ENCODE results near the gene PRIM2.
A peak's percentile ranks its signal among the peaks of the same experiment; 100 is the strongest.
"Not testable (repeated sequence)": the region's sequence is repeated elsewhere in the genome, so short reads cannot be mapped to it uniquely, and the experiment has no call there.

The PRIM2 gene

DNA sequence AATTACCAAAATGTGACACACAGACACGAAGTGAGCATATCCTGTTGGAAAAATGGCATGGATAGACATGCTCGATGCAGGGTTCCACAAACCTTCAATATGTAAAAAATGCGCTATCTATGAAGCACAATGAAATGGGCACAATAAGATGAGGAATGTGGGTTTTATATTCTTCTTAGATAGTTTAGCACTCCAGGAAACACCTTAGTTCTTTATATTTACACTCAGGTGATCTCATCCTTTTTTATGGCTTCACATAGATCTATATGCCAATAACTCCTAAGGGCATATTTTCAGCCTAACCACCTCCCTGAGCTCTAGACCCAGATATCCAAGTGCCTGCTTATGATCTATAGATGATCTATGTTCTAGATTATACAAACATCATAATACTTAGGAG is 244.8 kb downstream of the PRIM2 start:
- H3K36me3 ChIP-seq (ENCODE audit: control insufficient read depth, insufficient read depth, low read length, severe bottlenecking); H3K4me1 ChIP-seq (ENCODE audit: control insufficient read depth, insufficient read depth, low read length): not testable (repeated sequence)

DNA sequence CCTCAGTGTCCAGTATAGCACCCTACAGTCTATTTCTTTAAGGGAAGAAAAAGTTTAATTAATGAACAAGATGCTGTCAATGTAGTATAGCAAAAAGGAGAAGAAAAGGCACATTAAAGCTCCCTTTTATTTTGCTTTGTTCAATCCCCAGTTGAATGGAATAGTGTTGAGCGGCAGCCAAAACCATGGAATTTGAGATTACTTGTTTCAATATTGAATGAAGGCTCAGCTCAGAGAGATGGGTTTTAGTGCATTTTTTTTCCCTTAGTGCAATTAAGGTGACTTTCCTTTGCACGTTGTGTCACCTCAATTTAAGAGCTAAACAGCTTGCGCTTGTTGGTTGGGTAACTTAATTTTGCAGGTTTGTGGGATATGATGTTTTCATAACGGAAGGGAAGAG is 254.7 kb downstream of the PRIM2 start:
- H3K4me1 ChIP-seq (ENCODE audit: control insufficient read depth, insufficient read depth, low read length); H3K36me3 ChIP-seq (ENCODE audit: control insufficient read depth, insufficient read depth, low read length, severe bottlenecking); H3K4me3 ChIP-seq (ENCODE audit: low read length); H3K9me3 ChIP-seq (ENCODE audit: control insufficient read depth, low read length); H3K27me3 ChIP-seq (replicated peaks; ENCODE audit: control insufficient read depth, insufficient read depth, low read length); DNase-seq (ENCODE audit: low read depth); H3K9ac ChIP-seq (ENCODE audit: low read length): not testable (repeated sequence)

More for the DNA sequence above, 244.8 kb downstream of the PRIM2 start:
- not testable (repeated sequence) for H3K4me3 ChIP-seq (ENCODE audit: low read length); H3K9ac ChIP-seq (ENCODE audit: low read length); H3K27me3 ChIP-seq (replicated peaks; ENCODE audit: control insufficient read depth, insufficient read depth, low read length); DNase-seq (ENCODE audit: low read depth); H3K9me3 ChIP-seq (ENCODE audit: control insufficient read depth, low read length)

DNA sequence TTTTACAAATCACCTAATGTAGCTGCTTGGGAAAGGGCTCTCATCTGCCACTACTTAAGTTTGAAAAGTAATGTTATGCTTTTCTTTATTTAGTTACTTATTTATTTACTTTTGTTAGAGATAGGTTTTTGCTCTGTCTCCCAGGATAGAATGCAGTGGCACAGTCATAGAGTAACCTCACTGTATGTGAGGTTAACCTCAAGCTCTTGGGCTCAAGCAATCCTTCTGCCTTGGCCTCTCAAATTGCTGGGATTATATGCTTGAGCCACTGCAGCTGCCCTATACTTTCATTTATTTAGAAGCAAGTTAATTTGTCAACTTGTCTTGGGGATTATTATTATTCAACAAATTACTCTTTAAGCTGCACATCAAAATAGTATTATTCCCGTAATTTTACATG is 255.4 kb downstream of the PRIM2 start:
- H3K9ac ChIP-seq (ENCODE audit: low read length); H3K4me1 ChIP-seq (ENCODE audit: control insufficient read depth, insufficient read depth, low read length); H3K4me3 ChIP-seq (ENCODE audit: low read length); H3K36me3 ChIP-seq (ENCODE audit: control insufficient read depth, insufficient read depth, low read length, severe bottlenecking); H3K9me3 ChIP-seq (ENCODE audit: control insufficient read depth, low read length); DNase-seq (ENCODE audit: low read depth); H3K27me3 ChIP-seq (replicated peaks; ENCODE audit: control insufficient read depth, insufficient read depth, low read length): not testable (repeated sequence)

DNA sequence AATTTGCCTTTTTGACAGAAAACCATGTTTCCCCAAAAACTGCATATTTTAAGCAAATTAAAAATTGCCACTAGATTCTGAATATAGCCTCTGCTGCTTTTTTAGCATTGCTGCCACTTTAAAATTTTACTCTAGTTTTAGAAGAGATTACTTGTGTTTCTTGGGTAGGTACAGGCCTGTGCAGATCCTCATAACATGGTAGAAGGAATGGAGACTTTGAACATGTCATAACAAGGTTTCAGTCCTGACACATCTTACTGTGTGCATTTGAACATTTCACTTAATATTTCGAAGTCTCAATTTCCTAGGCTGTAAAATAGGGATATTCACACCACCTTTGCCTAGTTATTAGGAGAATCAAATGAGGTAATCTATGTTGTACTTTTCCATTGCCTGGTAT is 259.6 kb downstream of the PRIM2 start:
- not testable (repeated sequence) for H3K9ac ChIP-seq (ENCODE audit: low read length); DNase-seq (ENCODE audit: low read depth); H3K4me3 ChIP-seq (ENCODE audit: low read length); H3K27me3 ChIP-seq (replicated peaks; ENCODE audit: control insufficient read depth, insufficient read depth, low read length); H3K4me1 ChIP-seq (ENCODE audit: control insufficient read depth, insufficient read depth, low read length); H3K9me3 ChIP-seq (ENCODE audit: control insufficient read depth, low read length); H3K36me3 ChIP-seq (ENCODE audit: control insufficient read depth, insufficient read depth, low read length, severe bottlenecking)

DNA sequence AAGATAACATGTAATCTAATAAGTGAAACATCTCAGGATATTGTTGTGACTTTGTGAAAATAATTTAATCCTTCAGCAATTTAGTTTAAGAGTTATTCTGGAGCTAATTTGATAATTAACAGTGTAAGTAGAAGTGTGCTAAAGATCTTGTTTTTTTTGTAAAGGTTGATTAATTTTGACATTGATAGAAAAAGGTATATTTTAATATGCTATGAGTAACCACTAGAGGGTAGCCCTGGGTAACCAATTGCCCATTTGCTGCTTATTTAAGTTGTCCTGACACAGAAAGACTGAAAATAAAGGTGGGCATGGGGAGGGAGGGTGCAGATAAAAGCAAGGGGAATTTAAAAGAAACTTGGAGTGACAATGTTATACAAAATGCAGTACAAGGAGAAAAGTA is 262.1 kb downstream of the PRIM2 start:
- not testable (repeated sequence) for H3K9ac ChIP-seq (ENCODE audit: low read length); H3K27me3 ChIP-seq (replicated peaks; ENCODE audit: control insufficient read depth, insufficient read depth, low read length); H3K9me3 ChIP-seq (ENCODE audit: control insufficient read depth, low read length); H3K4me1 ChIP-seq (ENCODE audit: control insufficient read depth, insufficient read depth, low read length); H3K4me3 ChIP-seq (ENCODE audit: low read length); H3K36me3 ChIP-seq (ENCODE audit: control insufficient read depth, insufficient read depth, low read length, severe bottlenecking)
- DNase-seq (ENCODE audit: low read depth): peak; percentile 14

DNA sequence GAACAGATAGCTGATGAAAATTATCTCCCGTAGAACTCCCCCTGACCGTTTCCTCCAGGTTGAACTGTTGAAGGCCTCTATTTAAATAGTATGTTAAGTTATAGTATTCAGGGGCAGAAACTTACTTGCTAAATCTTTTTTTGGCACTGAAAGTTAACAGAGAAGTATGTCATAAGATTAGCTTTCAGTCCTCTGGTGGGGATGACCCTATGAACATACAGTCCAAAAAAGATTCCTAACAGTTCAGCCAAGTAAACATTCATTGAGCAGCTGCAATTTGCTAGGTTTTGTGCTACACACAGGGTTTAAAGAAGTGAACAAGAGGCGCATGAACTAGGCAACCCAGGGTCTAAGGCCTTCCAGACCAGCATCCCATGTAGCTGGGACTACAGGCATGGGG is 264.2 kb downstream of the PRIM2 start:
- not testable (repeated sequence) for H3K4me3 ChIP-seq (ENCODE audit: low read length); H3K27me3 ChIP-seq (replicated peaks; ENCODE audit: control insufficient read depth, insufficient read depth, low read length); H3K9me3 ChIP-seq (ENCODE audit: control insufficient read depth, low read length)

DNA sequence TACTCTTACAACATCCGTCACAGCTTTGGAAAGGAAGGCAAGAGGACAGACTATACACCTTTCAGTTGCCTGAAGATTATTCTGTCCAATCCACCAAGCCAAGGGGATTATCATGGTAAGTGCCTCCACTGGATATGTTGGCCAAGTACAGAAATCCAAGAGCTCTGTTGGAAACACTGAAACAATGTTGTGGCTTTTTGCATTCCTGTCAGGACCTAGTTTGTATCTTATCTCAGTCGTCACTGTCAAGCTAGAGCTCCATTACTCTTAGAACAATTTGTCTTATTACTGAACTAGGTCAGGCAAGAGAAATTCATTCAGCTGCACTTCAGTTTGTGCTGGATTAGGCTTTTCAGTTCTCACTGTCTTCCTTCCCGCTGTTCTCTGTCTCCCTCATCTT is 283.7 kb downstream of the PRIM2 start:
- DNase-seq (ENCODE audit: low read depth); H3K4me1 ChIP-seq (ENCODE audit: control insufficient read depth, insufficient read depth, low read length); H3K36me3 ChIP-seq (ENCODE audit: control insufficient read depth, insufficient read depth, low read length, severe bottlenecking); H3K4me3 ChIP-seq (ENCODE audit: low read length); H3K27me3 ChIP-seq (replicated peaks; ENCODE audit: control insufficient read depth, insufficient read depth, low read length); H3K9ac ChIP-seq (ENCODE audit: low read length); H3K9me3 ChIP-seq (ENCODE audit: control insufficient read depth, low read length): not testable (repeated sequence)

More for the DNA sequence above, 264.2 kb downstream of the PRIM2 start:
- DNase-seq (ENCODE audit: low read depth); H3K4me1 ChIP-seq (ENCODE audit: control insufficient read depth, insufficient read depth, low read length); H3K36me3 ChIP-seq (ENCODE audit: control insufficient read depth, insufficient read depth, low read length, severe bottlenecking): not testable (repeated sequence)
- H3K9ac ChIP-seq (ENCODE audit: low read length): peak overlapping the region; percentile 25

DNA sequence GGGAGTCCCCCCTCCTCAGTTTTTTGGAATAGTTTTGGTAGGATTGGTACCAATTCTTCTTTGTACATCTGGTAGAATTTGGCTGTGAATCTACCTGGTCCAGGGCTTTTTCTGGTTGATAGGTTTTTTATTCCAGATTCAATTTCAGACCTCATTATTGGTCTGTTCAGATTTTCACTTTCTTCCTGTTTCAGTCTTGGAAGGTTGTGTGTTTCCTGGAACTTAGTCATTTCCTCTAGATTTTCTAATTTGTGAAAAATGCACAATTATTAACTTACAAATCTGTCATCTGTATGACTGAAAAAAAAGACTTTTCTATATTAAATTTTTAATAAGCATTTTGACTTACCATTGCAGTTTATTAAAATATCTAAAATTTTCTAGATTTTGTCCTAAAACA is 287.9 kb downstream of the PRIM2 start:
- H3K27me3 ChIP-seq (replicated peaks; ENCODE audit: control insufficient read depth, insufficient read depth, low read length); H3K4me1 ChIP-seq (ENCODE audit: control insufficient read depth, insufficient read depth, low read length); H3K36me3 ChIP-seq (ENCODE audit: control insufficient read depth, insufficient read depth, low read length, severe bottlenecking); DNase-seq (ENCODE audit: low read depth); H3K9me3 ChIP-seq (ENCODE audit: control insufficient read depth, low read length); H3K9ac ChIP-seq (ENCODE audit: low read length); H3K4me3 ChIP-seq (ENCODE audit: low read length): not testable (repeated sequence)

DNA sequence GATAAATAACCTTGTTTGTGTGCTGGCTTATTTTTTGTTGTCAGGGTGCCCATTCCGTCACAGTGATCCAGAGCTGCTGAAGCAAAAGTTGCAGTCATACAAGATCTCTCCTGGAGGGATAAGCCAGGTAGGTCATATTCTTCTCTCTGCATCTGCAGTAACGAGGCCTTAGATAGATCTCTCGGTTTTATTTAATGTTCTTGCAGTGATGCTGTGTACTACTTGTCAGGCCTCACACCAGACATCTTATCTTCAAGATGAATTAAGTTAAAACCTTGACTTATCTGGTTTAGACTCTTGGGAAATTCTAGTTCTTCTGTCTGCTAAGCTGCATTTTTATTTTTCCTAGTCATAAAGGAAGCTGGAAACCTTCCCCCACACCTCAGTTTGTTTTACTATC is 288.9 kb downstream of the PRIM2 start:
- not testable (repeated sequence) for H3K4me3 ChIP-seq (ENCODE audit: low read length); H3K27me3 ChIP-seq (replicated peaks; ENCODE audit: control insufficient read depth, insufficient read depth, low read length); DNase-seq (ENCODE audit: low read depth); H3K9ac ChIP-seq (ENCODE audit: low read length); H3K4me1 ChIP-seq (ENCODE audit: control insufficient read depth, insufficient read depth, low read length); H3K36me3 ChIP-seq (ENCODE audit: control insufficient read depth, insufficient read depth, low read length, severe bottlenecking); H3K9me3 ChIP-seq (ENCODE audit: control insufficient read depth, low read length)

DNA sequence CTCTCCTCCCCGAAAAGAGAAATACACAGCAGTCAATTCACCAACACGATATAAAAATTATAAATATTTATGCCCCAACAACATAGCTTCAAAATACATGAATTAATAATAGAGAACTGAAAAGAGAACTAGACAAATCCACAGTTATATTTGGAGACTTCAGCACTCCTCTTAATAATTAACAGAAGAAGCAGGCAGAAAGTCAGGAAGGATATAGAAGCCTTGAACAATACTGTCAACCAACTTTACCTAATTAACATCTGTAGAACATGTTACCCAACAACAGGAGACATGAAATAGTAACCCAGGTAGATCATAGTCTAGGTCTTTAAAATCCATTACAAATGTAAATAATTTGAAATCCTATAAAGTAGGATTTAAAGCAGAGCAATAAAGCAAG is 293.2 kb downstream of the PRIM2 start:
- not testable (repeated sequence) for H3K4me3 ChIP-seq (ENCODE audit: low read length); H3K9ac ChIP-seq (ENCODE audit: low read length); H3K9me3 ChIP-seq (ENCODE audit: control insufficient read depth, low read length); H3K27me3 ChIP-seq (replicated peaks; ENCODE audit: control insufficient read depth, insufficient read depth, low read length); DNase-seq (ENCODE audit: low read depth); H3K4me1 ChIP-seq (ENCODE audit: control insufficient read depth, insufficient read depth, low read length); H3K36me3 ChIP-seq (ENCODE audit: control insufficient read depth, insufficient read depth, low read length, severe bottlenecking)

DNA sequence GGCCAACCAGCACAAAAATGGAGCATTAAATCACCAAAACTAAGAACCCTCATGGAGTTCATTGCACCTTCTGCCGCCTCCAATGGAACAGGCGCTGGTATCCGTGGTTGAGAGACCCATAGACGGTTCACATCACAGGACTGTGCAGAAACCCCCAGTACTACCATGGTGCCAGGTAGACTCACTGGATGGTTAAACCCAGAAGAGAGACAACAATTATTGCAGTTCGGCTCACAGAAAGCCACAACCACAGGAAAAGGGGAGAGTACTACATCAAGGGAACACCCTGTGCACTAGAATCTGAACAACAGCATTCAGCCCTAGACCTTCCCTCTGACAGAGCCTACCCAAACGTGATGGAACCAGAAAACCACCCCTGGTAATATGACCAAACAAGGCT is 301.5 kb downstream of the PRIM2 start:
- not testable (repeated sequence) for H3K9ac ChIP-seq (ENCODE audit: low read length); H3K27me3 ChIP-seq (replicated peaks; ENCODE audit: control insufficient read depth, insufficient read depth, low read length); H3K9me3 ChIP-seq (ENCODE audit: control insufficient read depth, low read length); H3K36me3 ChIP-seq (ENCODE audit: control insufficient read depth, insufficient read depth, low read length, severe bottlenecking); H3K4me3 ChIP-seq (ENCODE audit: low read length); H3K4me1 ChIP-seq (ENCODE audit: control insufficient read depth, insufficient read depth, low read length); DNase-seq (ENCODE audit: low read depth)

DNA sequence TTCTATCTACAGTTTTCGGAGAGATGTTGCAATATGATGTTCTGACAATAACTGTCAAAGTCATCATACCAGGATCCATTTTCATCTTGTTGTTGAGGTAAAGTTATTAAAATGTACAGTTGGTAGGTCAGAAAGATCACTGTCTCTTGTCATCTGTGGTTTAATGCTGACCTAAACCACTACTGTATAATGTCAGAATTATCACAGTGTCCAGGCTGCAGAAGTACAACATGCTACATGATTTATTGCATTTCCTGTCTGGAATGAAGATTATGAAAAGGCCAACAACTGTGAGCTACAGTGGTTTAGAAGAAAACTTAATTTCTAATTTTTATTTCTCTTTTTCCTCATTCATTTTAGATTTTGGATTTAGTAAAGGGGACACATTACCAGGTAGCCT is 314.3 kb downstream of the PRIM2 start:
- not testable (repeated sequence) for H3K9ac ChIP-seq (ENCODE audit: low read length); H3K4me3 ChIP-seq (ENCODE audit: low read length); H3K36me3 ChIP-seq (ENCODE audit: control insufficient read depth, insufficient read depth, low read length, severe bottlenecking); H3K27me3 ChIP-seq (replicated peaks; ENCODE audit: control insufficient read depth, insufficient read depth, low read length); H3K4me1 ChIP-seq (ENCODE audit: control insufficient read depth, insufficient read depth, low read length); H3K9me3 ChIP-seq (ENCODE audit: control insufficient read depth, low read length); DNase-seq (ENCODE audit: low read depth)

All from adipocyte (in vitro differentiated cells).